BJ (cell line): ENCODE results near the gene PDE6D. TPM values are rescaled to one million over a fixed set of nuclear protein-coding genes. Genes with fewer than 3 reads are reported as not detected.
A peak's percentile ranks its signal among the peaks of the same experiment; 100 is the strongest.

ENCODE experiments used
- CTCF ChIA-PET: fragments of 350-600 bp; formaldehyde crosslinking; extraction: SDS; loops from one replicate; lab custom pipeline; 2021; ENCODE audit warnings: antibody characterized with exemption, inconsistent platforms; lab: Yijun Ruan, JAX
- POLR2A ChIA-PET: fragments of 300-600 bp; sonication (Branson Sonifier 250); formaldehyde crosslinking; extraction: SDS; loops from one replicate; lab custom pipeline; 2021; ENCODE audit warnings: antibody characterized with exemption; lab: Charles Lee
- DNase-seq: peaks from one replicate; pipeline ENCODE4 v3.0.0-alpha.2; 2011; ENCODE audit warnings: low read depth
- H3K27me3 ChIP-seq: 2 replicates; pipeline ENCODE4 v1.6.0; 2011; ENCODE audit warnings: low read length; ENCODE audit not compliant: control insufficient read depth, insufficient read depth
- H3K36me3 ChIP-seq: 2 replicates; pipeline ENCODE4 v1.5.1; 2011; ENCODE audit warnings: low read length; ENCODE audit not compliant: control insufficient read depth, insufficient read depth
- H3K4me3 ChIP-seq: 2 replicates; pipeline ENCODE4 v1.5.1; 2011; ENCODE audit warnings: low read depth, mild to moderate bottlenecking, control low read depth, low read length
- polyA plus RNA-seq: library from polyadenylated mRNA; depleted of rRNA; stranded (reverse); fragments of >200 nt; gene quantifications from 2 replicates; pipeline ENCODE4 v1.2.3, GENCODE V29; 2011
- TF ChIP-seq, protein P1 (sequence below): IDR thresholded peaks from 2 replicates; pipeline ENCODE4 v1.5.1; 2011; ENCODE audit warnings: low read depth, mild to moderate bottlenecking, control low read depth, inconsistent platforms, low read length, moderate library complexity; ENCODE audit not compliant: insufficient read depth

PDE6D gene
- polyA plus RNA-seq, 1 experiment, result 28.7 TPM

DNA sequence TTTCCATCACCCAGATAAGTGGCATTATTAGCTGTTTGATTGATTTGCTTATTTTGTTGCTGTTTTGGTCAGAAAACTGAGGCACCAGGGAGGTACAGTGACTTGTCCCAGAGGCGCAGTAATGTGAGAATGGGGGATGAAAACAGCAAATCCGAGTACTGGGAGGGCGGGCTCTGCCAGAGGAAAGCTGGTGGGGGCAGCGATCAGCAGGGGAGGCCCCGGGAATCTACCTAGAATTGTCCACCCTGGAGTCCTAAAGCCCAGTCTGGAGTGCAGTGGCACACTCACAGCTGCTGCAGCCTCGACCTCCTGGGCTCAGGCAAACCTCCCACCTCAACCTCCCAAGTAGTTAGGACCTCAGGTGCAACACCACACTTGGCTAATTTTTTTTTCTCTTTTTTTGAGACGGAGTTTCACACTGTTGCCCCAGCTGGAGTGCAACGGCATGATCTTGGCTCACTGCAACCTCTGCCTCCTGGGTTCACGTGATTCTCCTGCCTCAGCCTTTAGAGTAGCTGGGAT lies 89.8 kb downstream of the PDE6D start:
- TF ChIP-seq, protein P1, sequence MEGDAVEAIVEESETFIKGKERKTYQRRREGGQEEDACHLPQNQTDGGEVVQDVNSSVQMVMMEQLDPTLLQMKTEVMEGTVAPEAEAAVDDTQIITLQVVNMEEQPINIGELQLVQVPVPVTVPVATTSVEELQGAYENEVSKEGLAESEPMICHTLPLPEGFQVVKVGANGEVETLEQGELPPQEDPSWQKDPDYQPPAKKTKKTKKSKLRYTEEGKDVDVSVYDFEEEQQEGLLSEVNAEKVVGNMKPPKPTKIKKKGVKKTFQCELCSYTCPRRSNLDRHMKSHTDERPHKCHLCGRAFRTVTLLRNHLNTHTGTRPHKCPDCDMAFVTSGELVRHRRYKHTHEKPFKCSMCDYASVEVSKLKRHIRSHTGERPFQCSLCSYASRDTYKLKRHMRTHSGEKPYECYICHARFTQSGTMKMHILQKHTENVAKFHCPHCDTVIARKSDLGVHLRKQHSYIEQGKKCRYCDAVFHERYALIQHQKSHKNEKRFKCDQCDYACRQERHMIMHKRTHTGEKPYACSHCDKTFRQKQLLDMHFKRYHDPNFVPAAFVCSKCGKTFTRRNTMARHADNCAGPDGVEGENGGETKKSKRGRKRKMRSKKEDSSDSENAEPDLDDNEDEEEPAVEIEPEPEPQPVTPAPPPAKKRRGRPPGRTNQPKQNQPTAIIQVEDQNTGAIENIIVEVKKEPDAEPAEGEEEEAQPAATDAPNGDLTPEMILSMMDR, result no peak
- CTCF ChIA-PET, result interaction anchor here (0.8 to 25.3 kb wide), 9 partner anchors 9 to 90 kb away, joined by 3 to 719 read pairs (median 4); no protein-coding TSS in a partner anchor
- POLR2A ChIA-PET, result no interaction called here
- no peak for DNase-seq
- Histone ChIP-seq H3K27me3 (no peaks in the 10 kb centered on the region), H3K36me3 (no peaks in the 10 kb centered on the region), H3K4me3 (no peak overlapping the region)

DNA sequence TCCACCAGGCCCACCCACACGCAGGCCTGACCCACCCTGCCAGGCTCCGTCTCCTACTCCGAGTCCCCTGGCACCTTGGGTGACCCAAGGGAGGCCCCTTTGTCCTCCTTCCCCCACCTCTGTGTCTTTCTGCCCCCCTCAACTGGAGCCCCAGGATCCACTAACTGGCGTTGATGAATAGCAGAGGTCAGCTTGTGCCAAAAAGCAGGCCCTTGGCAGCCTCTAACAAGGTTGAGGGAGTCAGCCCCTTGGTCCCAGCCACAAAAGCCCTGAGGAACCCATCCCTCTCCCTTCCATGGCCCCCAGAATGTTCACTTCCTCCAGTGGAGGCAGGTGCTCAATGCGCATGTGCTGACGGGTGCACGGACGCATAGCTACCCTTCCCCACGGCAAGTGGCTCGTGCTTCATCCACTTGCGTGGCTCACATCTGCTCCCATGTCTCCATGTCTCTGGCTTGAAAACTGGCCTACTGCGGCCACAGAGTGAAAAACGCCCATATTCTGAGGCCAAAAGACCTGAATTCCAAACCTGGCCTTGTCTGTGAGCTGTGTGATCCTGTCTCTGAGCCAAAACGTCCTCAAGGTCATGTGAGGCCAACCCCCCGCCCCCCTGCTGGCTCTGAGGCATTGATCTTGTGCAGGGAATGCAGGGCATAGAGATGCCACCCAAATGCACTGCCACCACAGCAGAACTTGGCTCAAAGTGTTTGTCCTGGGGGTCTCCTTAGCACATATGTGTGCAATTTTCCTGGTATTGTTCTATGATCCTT lies 91.8 kb downstream of the PDE6D start:
- ChIA-PET POLR2A (no interaction called here), CTCF (interaction anchor here (0.5 to 25.3 kb wide), 7 partner anchors 10 to 1583 kb away, joined by 3 to 719 read pairs (median 4); partner anchors contain the start of gene PTMA)
- TF ChIP-seq, protein P1, result no peak
- Histone ChIP-seq H3K4me3 (no peak overlapping the region), H3K36me3 (no peaks in the 10 kb centered on the region), H3K27me3 (no peaks in the 10 kb centered on the region)
- no peak for DNase-seq

DNA sequence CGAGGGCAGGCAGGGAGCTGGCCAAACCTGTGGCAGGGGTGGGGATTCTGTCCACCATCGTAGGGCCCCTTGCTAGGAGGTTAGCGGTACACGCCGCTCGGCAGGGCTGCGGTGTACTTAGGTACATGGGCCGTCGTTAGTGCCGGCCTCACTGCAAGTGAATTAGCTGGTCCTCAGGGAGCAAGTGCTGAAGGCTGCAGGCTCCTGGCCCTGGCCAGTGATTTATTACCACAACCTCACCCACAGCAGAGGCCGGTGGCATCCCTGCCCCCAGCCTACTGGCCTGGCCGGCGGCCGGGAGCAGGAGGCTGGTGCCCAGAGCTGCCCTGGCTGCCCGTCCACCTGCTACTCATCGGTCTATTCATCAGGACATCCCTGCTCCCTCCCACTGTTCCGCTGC lies 92.4 kb downstream of the PDE6D start:
- Histone ChIP-seq H3K27me3 (no peaks in the 10 kb centered on the region), H3K36me3 (no peaks in the 10 kb centered on the region), H3K4me3 (no peak overlapping the region)
- no peak for DNase-seq
- TF ChIP-seq, protein P1, result no peak
- ChIA-PET CTCF (interaction anchor here (0.5 to 25.3 kb wide), 5 partner anchors 11 to 1584 kb away, joined by 3 to 719 read pairs (median 4); partner anchors contain the start of gene PTMA), POLR2A (no interaction called here)

DNA sequence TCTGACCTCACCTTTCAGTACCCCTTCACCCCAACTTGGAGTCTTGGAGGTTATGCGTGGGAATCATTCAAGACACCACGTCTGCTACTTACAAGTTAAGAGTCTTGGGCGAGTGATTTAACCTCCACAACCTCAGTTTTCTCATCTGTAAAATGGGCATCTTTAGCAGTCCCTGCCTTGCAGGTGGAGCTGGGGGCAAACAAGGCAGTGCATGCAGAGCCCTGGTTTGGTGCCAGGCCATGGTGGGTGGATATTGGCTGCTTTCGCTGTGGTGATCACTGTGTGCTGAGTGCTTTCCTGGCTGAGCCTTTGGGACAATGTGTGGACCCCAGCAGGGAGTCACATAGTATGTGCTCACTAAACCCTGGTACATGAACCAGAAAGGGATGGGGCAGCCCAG lies 93.1 kb downstream of the PDE6D start:
- DNase-seq, result no peak
- no peaks in the 10 kb centered on the region for H3K27me3 ChIP-seq
- CTCF ChIA-PET, result interaction anchor here (1.1 to 25.3 kb wide), 4 partner anchors 8 to 27 kb away, joined by 4 to 719 read pairs (median 10); partner anchors contain the start of gene PTMA
- H3K36me3 ChIP-seq, result no peaks in the 10 kb centered on the region
- POLR2A ChIA-PET, result no interaction called here
- TF ChIP-seq, protein P1, result no peak
- no peak overlapping the region for H3K4me3 ChIP-seq

DNA sequence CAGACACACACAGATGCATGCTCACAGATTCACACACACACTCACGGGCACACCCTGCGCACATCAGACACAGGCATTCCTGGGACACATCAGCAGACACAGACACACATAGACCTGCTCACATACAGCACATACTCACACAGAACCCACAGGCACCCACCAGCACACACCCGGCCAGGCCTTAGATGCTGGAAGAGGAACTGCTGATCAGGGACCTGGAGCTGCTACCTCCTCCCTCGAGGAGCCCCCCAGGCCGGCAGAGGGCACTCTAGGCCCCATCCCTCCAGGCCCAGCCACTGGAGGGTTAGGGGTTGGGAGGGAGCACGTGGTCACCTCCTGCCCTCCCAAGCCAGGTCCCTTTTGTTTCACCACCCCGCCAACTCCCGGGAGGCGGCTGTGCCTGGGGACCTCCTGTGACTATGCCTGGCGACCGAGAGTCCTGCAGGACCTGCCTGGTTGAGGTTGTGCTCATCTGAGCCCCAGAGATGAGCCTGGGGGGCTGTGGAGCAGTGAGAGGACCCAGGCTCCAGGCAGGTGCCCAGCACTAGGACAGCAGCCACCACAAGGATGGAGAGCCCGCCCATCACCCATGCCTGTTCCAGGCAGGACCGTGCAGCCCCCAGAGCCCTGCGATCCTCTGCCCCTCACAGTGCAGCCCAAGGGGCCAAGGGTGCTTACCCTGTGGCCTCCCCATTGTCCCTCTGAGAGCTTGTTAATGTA lies 93.8 kb downstream of the PDE6D start:
- POLR2A ChIA-PET, result no interaction called here

More for the DNA sequence above, 93.8 kb downstream of the PDE6D start:
- CTCF ChIA-PET, result interaction anchor here (0.6 to 25.3 kb wide), 5 partner anchors 9 to 28 kb away, joined by 3 to 719 read pairs (median 8); partner anchors contain the start of gene PTMA
- Histone ChIP-seq H3K4me3 (no peak overlapping the region), H3K27me3 (no peaks in the 10 kb centered on the region), H3K36me3 (no peaks in the 10 kb centered on the region)
- no peak for DNase-seq
- TF ChIP-seq, protein P1, result peak; percentile 73
